CD4-positive, alpha-beta T cell treated with Interleukin-6 at 100 ng/mL for 8 hours (primary cell): Measurements from ENCODE around the gene HERPUD2.
A peak's percentile ranks its signal among the peaks of the same experiment; 100 is the strongest.

Source experiments
- DNase-seq: peaks from one replicate; pipeline ENCODE4 v3.0.0-alpha.2; 2020; ENCODE audit warnings: mixed read lengths, low spot score

Gene HERPUD2

GRCh38 chr7:35694784-35695472 lies at the start of gene HERPUD2:
Gene HERPUD2, minus strand, starts transcription at chr7:35695135. Its CDS starts 805 bp downstream, at chr7:35694330.
- peak; percentile 90 for DNase-seq

- no peak for DNase-seq
Measured at GRCh38 chr7:35738889-35739288, 44.0 kb upstream of the HERPUD2 start.

- DNase-seq = no peak
Measured at GRCh38 chr7:35736725-35737124, 41.8 kb upstream of the HERPUD2 start.

- no peak for DNase-seq
Measured at GRCh38 chr7:35735396-35735795, 40.5 kb upstream of the HERPUD2 start.

GRCh38 chr7:35734001-35734483 lies 39.1 kb upstream of the HERPUD2 start:
- no peak for DNase-seq

GRCh38 chr7:35731349-35731748 lies 36.4 kb upstream of the HERPUD2 start:
- no peak for DNase-seq

GRCh38 chr7:35729061-35729783 lies 34.3 kb upstream of the HERPUD2 start:
- DNase-seq = peak; percentile 41

GRCh38 chr7:35728412-35729060 lies 33.6 kb upstream of the HERPUD2 start:
- DNase-seq = no peak

- DNase-seq = peak; percentile 8
Measured at GRCh38 chr7:35727571-35727970, 32.6 kb upstream of the HERPUD2 start.

GRCh38 chr7:35726654-35727053 lies 31.7 kb upstream of the HERPUD2 start:
- DNase-seq = no peak

- peak; percentile 80 for DNase-seq
Measured at GRCh38 chr7:35725280-35725680, 30.3 kb upstream of the HERPUD2 start.

GRCh38 chr7:35723011-35723410 lies 28.1 kb upstream of the HERPUD2 start:
- peak; percentile 37 for DNase-seq

GRCh38 chr7:35722054-35722849 lies 27.3 kb upstream of the HERPUD2 start:
- no peak for DNase-seq

GRCh38 chr7:35721288-35721687 lies 26.4 kb upstream of the HERPUD2 start:
- no peak for DNase-seq

GRCh38 chr7:35720849-35721248 lies 25.9 kb upstream of the HERPUD2 start:
- DNase-seq = no peak

- no peak for DNase-seq
Measured at GRCh38 chr7:35720032-35720431, 25.1 kb upstream of the HERPUD2 start.

- no peak for DNase-seq
Measured at GRCh38 chr7:35718047-35718446, 23.1 kb upstream of the HERPUD2 start.

- DNase-seq = no peak
Measured at GRCh38 chr7:35717516-35717915, 22.6 kb upstream of the HERPUD2 start.

GRCh38 chr7:35717013-35717412 lies 22.1 kb upstream of the HERPUD2 start:
- DNase-seq = no peak

GRCh38 chr7:35716038-35716803 lies 21.3 kb upstream of the HERPUD2 start:
- no peak for DNase-seq

GRCh38 chr7:35714862-35715261 lies 19.9 kb upstream of the HERPUD2 start:
- no peak for DNase-seq
